Mucosa of stomach (tissue), 1 donor: Measurements from ENCODE around the gene PDGFD.

Experiments
- H3K27me3 ChIP-seq: one replicate; pipeline ENCODE4 v1.7.0; 2013; ENCODE audit warnings: mild to moderate bottlenecking, low read length; ENCODE audit not compliant: control insufficient read depth, insufficient read depth
- H3K36me3 ChIP-seq: one replicate; pipeline ENCODE4 v1.7.0; 2013; ENCODE audit warnings: low read length; ENCODE audit not compliant: control insufficient read depth, insufficient read depth
- H3K4me1 ChIP-seq: one replicate; pipeline ENCODE4 v1.7.0; 2013; ENCODE audit warnings: mild to moderate bottlenecking, low read length; ENCODE audit not compliant: control insufficient read depth, insufficient read depth
- H3K4me3 ChIP-seq: one replicate; pipeline ENCODE4 v1.7.0; 2013; ENCODE audit warnings: low read length
- H3K9ac ChIP-seq: one replicate; pipeline ENCODE4 v1.7.0; 2013; ENCODE audit warnings: mild to moderate bottlenecking, low read length, moderate library complexity
- H3K9me3 ChIP-seq: one replicate; pipeline ENCODE4 v1.7.0; 2013; ENCODE audit warnings: mild to moderate bottlenecking, low read length, moderate library complexity; ENCODE audit not compliant: control insufficient read depth
- donor health status: Pancreatic carcinoma.

The PDGFD gene

DNA sequence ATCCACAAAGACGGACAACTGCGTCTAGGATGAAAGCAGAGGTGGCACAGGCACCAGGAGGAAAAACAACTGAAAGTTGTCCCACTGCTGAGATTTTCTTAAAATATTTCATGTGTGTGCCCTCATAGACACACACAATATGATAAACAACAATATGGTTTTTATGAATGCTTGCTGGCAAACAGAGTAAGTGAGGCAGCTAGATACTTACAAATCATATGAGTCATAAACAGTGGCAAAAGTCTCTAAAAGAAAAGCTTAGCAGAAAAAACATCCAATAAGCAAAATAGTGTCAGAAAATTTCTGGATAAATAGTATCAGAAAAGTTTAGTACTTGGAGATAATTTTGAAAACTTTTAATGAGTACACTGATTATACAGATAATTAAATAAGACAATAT lies 228.7 kb downstream of the PDGFD start:
- Histone ChIP-seq H3K9me3 (no peaks in the 10 kb centered on the region), H3K4me3 (no peak overlapping the region), H3K9ac (no peak overlapping the region), H3K27me3 (no peaks in the 10 kb centered on the region), H3K4me1 (no peaks in the 10 kb centered on the region), H3K36me3 (no peaks in the 10 kb centered on the region)

DNA sequence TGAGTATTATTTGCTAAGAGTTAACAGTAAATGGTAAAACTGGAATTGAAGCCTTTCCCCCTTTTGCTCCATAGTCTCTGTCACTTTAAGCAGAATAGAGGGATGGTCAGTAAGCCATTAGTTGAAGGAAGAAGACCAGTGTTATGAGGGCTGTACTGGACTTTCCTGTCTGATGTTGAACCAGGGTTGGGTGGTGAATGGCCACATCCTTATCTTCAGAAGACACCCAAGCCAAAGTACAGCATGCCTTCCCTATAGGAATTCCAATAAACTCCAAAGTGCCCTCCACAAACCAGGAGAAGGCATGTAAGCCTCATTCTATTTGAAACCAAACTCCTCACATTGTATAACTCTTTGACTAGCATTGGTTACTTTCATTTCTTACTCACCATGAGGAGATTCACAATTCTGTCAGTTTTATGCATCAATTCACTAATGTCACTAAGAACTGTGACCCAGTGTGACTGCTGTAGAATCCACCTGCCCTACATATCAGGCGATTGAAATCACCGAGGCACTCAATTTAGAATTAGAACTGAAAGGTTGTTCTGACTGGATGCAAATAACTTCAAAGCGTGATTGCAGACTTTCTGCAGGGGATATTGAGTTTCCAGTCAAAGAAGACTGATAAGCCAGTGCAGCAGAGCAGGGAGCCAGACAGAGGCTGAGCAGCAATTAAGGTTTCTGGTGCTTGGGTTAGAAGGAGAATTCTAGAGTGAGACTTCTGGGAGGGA lies 234.6 kb downstream of the PDGFD start:
- Histone ChIP-seq H3K9ac (no peak overlapping the region), H3K9me3 (no peaks in the 10 kb centered on the region), H3K4me3 (no peak overlapping the region), H3K36me3 (no peaks in the 10 kb centered on the region), H3K4me1 (no peaks in the 10 kb centered on the region), H3K27me3 (no peaks in the 10 kb centered on the region)

DNA sequence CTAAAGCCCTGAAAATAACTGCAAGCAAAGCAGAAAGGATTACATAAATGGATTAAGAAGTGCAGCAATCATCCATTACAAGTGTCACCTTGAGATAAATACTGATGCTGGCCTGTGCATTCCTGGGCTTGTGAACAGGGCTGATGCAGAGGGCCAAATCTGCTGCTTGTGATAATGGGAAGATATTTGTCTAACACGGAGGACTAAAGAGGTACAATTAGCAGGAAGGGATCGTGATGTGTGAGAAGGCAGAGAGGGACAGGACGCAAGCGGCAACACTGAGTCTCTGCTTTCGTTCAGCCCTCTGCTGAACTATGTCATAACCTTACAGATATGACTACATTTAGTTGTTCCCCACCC lies 235.2 kb downstream of the PDGFD start:
- no peaks in the 10 kb centered on the region for H3K27me3 ChIP-seq
- no peak overlapping the region for H3K4me3 ChIP-seq
- H3K9me3 ChIP-seq: no peaks in the 10 kb centered on the region
- no peaks in the 10 kb centered on the region for H3K4me1 ChIP-seq
- H3K36me3 ChIP-seq: no peaks in the 10 kb centered on the region
- H3K9ac ChIP-seq: no peak overlapping the region

DNA sequence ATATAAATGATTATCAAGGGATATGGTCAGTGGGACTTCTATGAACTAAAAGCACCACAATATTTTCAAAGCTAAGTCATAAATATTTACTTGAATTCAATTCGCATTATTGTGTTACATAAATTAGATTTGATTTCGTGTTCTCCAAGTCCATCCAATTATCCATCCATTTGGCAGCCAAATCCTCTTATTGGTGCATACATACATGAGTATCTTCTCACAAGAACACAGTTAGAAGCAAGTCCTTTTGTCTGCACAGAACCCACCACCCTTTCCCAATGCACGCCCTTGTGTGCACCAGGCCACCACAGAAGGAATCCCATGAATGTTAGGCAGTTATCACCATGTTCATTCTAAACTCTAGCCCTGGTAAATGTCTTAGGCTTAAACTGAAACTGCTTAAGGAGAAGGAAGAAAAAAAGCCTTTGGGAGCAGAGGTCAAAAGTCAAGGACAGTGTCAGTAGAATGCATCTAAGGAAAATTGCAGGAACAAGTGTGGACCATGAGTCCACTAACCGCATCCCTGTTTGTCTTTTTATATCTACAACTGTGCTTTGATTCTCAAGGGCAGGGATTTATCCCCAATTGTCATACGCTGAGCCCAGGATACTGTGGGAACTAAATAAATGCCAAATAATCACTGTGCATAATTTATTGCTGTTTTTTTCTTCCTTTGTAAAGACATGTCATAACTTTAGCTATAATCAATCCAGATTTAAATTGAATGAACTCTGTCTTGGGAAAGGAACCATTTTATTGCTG lies 235.7 kb downstream of the PDGFD start:
- H3K27me3 ChIP-seq: no peaks in the 10 kb centered on the region
- no peak overlapping the region for H3K9ac ChIP-seq
- no peaks in the 10 kb centered on the region for H3K9me3 ChIP-seq
- H3K4me3 ChIP-seq: no peak overlapping the region
- H3K4me1 ChIP-seq: no peaks in the 10 kb centered on the region
- H3K36me3 ChIP-seq: no peaks in the 10 kb centered on the region

DNA sequence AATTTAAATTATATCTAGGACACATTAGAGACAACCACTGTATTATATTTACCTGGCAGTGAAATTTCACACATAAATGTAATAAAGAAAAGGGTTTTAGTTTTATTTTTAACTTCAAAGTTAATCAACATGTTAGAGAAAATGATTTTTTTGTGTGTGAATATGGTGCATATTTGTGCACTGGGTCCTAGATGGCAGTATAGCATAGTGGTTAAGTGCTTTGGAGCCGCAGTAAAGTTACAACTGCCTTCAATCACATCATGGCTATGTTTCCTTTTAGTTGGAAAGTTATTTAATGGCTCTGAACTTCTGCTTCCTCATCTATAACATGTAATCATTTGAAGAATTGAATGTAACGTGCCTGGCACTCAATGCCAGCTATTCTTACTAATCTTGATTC lies 236.4 kb downstream of the PDGFD start:
- no peaks in the 10 kb centered on the region for H3K27me3 ChIP-seq
- H3K4me3 ChIP-seq: no peak overlapping the region
- no peaks in the 10 kb centered on the region for H3K36me3 ChIP-seq
- no peaks in the 10 kb centered on the region for H3K9me3 ChIP-seq
- H3K9ac ChIP-seq: no peak overlapping the region
- no peaks in the 10 kb centered on the region for H3K4me1 ChIP-seq

DNA sequence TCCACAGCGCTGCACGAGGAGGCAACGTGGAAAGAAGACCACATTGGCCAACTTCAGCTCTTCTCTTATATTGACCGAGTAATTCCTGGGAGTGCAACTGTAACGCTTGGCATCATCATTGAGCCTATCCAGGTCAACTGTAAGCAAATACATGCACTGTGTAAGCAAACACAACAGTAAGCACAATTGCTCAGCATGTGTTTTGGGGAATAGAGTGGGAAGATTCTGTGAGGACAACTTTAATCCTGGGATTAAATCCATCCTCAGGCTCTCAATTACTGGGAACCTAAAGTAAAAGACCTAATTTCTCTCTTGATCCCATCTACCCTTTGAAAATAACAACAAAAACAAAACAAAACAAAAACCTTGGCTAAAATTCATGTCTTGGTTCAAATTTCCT lies 237.0 kb downstream of the PDGFD start:
- Histone ChIP-seq H3K27me3 (no peaks in the 10 kb centered on the region), H3K4me1 (no peaks in the 10 kb centered on the region), H3K9ac (no peak overlapping the region), H3K9me3 (no peaks in the 10 kb centered on the region), H3K4me3 (no peak overlapping the region), H3K36me3 (no peaks in the 10 kb centered on the region)

DNA sequence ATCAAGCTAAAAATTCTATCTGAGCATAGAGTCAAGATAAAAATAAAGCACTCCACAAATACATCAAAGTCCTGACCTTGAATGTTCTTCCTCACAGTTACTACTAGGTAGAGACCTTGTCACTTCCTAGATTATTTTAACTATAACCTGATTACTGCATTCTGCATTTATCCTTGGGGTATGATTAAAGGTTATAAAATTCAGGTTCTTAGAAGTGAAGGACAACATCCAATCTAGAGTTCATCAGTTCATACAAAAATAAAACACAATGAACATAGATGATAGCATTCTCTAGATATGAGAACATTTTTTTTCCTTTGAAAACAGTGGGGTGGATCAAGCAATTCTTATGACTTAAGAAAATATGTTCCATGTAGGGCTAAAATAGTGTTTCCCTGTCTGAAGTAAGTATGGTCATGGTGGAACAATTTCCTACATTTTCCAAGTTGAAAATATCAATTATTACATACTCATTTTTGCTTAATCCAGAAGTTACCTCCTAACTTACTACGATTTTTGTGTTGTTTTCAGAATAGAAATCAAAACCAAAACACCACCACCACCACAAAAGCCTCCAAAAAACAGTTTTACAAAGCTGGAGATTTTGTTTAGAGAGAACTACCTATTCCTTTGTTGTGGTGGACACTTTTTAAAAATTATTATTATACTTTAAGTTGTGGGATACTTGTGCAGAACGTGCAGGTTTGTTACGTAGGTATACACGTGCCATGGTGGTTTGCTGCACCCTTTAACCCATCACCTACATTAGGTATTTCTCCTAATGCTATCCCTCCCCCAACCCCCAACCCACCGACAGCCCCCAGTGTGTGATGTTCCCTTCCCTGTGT lies 239.6 kb downstream of the PDGFD start:
- no peaks in the 10 kb centered on the region for H3K9me3 ChIP-seq
- H3K4me1 ChIP-seq: no peaks in the 10 kb centered on the region
- no peak overlapping the region for H3K9ac ChIP-seq
- H3K36me3 ChIP-seq: no peaks in the 10 kb centered on the region
- no peak overlapping the region for H3K4me3 ChIP-seq
- no peaks in the 10 kb centered on the region for H3K27me3 ChIP-seq

DNA sequence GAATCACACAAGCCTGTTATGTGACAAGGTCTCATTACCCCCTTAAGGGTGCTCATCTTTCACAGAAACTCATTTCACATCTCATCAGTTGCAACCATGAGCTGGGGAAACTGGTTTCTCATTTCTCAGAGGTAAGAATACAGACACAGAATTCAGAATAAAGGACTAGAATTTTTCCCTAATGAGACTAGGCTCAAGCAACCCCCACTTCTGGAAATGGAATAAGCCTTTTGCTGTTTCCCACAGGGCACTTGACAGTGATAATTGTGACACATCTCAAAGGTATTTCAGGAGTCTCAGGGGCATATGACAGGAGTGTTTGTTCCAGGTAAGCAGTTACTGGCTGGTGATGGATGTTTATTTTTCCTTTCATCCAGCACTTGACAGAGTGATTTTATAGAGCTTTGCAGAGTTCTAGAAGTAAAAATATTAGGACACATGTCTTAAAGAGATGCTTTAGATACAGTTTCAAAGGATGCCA lies 240.5 kb downstream of the PDGFD start:
- Histone ChIP-seq H3K36me3 (no peaks in the 10 kb centered on the region), H3K27me3 (no peaks in the 10 kb centered on the region), H3K4me3 (no peak overlapping the region)

DNA sequence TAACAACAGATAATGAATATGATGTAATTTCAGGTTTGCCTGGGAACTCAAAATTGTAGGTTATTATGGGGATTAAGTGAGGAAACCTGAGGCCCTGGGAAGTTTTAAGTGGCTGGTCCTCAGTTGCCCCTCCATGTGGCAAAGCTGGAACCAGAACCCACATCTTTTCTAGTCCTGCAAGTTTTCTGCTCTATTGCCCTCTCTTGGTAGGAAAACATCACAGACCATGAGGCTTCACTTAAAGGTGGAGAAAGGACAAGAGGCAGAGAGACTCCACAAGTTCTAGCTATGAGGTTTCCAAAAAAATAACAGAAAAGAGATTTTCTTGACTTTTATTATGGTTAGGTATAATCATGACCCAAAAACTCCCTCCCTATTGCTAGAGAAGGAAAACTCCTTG lies 243.0 kb downstream of the PDGFD start:
- no peak overlapping the region for H3K4me3 ChIP-seq
- peaks cover 7% of the 10 kb centered on the region for H3K4me1 ChIP-seq
- H3K9ac ChIP-seq: no peak overlapping the region
- no peaks in the 10 kb centered on the region for H3K27me3 ChIP-seq
- H3K36me3 ChIP-seq: no peaks in the 10 kb centered on the region
- no peaks in the 10 kb centered on the region for H3K9me3 ChIP-seq

More for the DNA sequence above, 240.5 kb downstream of the PDGFD start:
- H3K4me1 ChIP-seq: peaks cover 6% of the 10 kb centered on the region
- no peaks in the 10 kb centered on the region for H3K9me3 ChIP-seq
- no peak overlapping the region for H3K9ac ChIP-seq

DNA sequence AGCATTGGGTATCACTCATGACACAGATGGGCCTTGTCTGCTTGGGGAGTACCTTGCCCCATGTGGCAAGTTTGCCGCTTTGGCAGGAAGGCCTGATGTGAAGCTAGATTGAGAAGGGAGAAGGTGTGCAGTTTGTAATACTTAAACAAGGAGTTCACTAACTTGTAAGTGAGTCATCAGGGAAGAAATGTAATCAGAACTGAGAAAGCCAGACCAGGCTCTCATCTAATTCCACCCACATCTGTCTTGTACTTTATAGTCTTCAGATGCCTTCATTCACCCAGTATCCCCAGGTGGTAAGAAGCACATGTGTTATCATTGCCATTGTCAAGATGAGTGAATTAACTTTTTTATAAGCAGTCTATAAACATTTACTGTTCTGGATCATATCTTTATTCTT lies 243.5 kb downstream of the PDGFD start:
- Histone ChIP-seq H3K27me3 (no peaks in the 10 kb centered on the region), H3K9me3 (no peaks in the 10 kb centered on the region), H3K4me3 (no peak overlapping the region), H3K4me1 (peaks cover 7% of the 10 kb centered on the region), H3K36me3 (no peaks in the 10 kb centered on the region), H3K9ac (no peak overlapping the region)

DNA sequence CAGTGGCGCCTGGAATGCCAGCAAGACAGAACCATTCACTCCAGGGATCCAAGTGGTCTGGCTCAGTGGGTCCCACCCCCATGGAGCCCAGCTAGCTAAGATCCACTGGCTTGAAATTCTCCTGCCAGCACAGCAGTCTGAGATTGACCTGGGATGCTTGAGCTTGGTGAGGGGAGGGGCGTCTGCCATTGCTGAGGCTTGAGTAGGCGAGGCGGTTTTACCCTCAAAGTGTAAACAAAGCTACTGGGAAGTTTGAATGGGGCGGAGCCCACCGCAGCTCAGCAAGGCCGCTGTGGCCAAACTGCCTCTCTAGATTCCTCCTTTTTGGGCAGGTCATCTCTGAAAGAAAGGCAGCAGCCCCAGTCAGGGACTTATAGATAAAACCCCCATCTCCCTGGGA lies 253.2 kb downstream of the PDGFD start:
- H3K4me3 ChIP-seq: no peak overlapping the region
- H3K9me3 ChIP-seq: no peaks in the 10 kb centered on the region
- no peaks in the 10 kb centered on the region for H3K4me1 ChIP-seq
- no peak overlapping the region for H3K9ac ChIP-seq
- H3K27me3 ChIP-seq: no peaks in the 10 kb centered on the region
- no peaks in the 10 kb centered on the region for H3K36me3 ChIP-seq
